ENCODE results near the gene NCEH1.
"Not testable (repeated sequence)": the region's sequence is repeated elsewhere in the genome, so short reads cannot be mapped to it uniquely, and the experiment has no call there.

DNA sequence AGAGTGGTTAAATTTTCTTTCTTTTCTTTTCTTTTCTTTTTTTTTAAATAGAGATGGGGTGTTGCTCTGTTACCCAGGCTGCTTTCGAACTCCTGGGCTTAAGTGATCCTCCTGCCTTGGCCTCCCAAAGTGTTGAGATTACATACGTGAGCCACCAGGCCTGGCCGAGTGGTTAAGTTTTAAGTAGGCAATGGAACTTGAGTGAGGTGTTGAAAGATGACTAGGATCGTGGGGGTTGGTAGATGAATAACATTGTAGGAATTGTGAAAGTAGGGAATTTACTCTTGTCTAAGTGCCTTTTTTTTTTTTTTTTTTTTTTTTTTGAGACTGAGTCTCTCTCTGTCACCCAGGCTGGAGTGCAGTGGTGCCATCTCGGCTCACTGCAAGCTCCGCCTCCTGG, 49.5 kb upstream of the NCEH1 start:
- TF ChIP-seq CTCF, POLR2AphosphoS5 (IDR thresholded peaks at IDR 0.05): not testable (repeated sequence)

All from prostate gland (tissue), 2 donors.